ENCODE data around the gene USP21.

The USP21 gene

DNA sequence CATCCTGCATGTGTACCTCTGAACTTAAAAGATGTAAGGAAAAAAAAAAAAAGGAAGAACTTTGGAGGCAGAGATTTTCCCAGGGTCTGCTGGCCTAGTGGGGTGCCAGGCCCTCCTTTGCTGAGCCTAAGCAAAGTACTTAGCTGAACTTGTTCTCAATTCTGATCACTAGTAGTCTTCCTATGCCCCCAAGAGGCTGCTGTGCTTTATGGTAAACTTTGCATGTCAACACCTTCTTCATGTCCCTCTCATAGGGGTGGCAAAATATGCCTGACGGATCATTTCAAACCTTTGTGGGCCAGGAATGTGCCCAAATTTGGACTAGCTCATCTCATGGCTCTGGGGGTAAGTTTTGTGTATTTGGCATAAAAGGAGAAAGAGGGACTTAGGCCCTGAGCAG is 1.4 kb upstream of the USP21 start:
- Histone ChIP-seq H3K9ac (ENCODE audit: low read depth, low read length) (no peak overlapping the region), H3K4me1 (ENCODE audit: insufficient read depth, low read length) (peaks cover 63% of the 10 kb centered on the region), H3K27me3 (ENCODE audit: insufficient read depth, low read length, poor library complexity) (no peaks in the 10 kb centered on the region), H2AFZ (ENCODE audit: low read depth, low read length) (no peak overlapping the region), H3K36me3 (ENCODE audit: insufficient read depth, low read length) (peaks cover 46% of the 10 kb centered on the region), H3K4me3 (ENCODE audit: low read depth in 1 of 2, low read length in 2 of 2) (no peak overlapping the region), H3K79me2 (ENCODE audit: insufficient read depth, low read length) (peaks cover 40% of the 10 kb centered on the region), H3K27ac (ENCODE audit: low read length) (no peak overlapping the region), H3K4me2 (ENCODE audit: insufficient read depth, low read length) (no peak overlapping the region), H3K9me3 (ENCODE audit: insufficient read depth, low read length, severe bottlenecking) (no peaks in the 10 kb centered on the region), H4K20me1 (ENCODE audit: insufficient read depth, low read length) (no peaks in the 10 kb centered on the region)
- ATAC-seq (ENCODE audit: insufficient read depth, low read depth) (no peak), DNase-seq (no peak)
- no peak for TF ChIP-seq EZH2 (IDR thresholded peaks at IDR 0.05; ENCODE audit: borderline replicate concordance, low read depth, low read length, severe bottlenecking)
- TF ChIP-seq, protein P1, sequence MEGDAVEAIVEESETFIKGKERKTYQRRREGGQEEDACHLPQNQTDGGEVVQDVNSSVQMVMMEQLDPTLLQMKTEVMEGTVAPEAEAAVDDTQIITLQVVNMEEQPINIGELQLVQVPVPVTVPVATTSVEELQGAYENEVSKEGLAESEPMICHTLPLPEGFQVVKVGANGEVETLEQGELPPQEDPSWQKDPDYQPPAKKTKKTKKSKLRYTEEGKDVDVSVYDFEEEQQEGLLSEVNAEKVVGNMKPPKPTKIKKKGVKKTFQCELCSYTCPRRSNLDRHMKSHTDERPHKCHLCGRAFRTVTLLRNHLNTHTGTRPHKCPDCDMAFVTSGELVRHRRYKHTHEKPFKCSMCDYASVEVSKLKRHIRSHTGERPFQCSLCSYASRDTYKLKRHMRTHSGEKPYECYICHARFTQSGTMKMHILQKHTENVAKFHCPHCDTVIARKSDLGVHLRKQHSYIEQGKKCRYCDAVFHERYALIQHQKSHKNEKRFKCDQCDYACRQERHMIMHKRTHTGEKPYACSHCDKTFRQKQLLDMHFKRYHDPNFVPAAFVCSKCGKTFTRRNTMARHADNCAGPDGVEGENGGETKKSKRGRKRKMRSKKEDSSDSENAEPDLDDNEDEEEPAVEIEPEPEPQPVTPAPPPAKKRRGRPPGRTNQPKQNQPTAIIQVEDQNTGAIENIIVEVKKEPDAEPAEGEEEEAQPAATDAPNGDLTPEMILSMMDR (IDR thresholded peaks at IDR 0.05; ENCODE audit: borderline replicate concordance, extremely low read depth, low read length, poor library complexity, severe bottlenecking): peak; percentile 13

DNA sequence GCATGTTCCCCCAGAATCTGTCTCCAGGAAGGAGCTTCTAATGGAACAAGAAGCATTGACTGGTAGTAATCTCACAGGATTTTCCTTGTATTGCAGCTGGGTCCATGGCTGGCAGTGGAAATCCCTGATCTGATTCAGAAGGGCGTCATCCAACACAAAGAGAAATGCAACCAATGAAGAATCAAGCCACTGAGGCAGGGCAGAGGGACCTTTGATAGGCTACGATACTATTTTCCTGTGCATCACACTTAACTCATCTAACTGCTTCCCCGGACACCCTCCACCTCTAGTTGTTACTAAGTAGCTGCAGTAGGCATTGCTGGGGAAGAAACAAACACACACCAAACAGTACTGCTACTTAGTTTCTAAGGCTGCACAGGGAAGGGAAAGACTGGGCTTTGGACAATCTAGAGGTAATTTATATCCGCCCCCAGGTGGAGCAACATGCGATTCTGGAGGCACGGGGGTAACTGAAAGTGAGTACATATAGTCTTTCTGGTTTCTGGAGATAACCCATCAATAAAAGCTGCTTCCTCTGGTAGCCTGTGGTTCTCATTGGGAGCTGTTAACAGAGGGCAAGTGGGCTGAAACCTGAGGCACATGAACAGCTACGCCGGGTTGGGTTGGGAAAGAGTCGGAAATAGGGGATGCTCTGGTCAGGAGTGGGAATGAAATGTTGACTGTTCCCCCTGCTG is 837 bp upstream of the USP21 start:
- Histone ChIP-seq H3K4me1 (ENCODE audit: insufficient read depth, low read length) (peaks cover 62% of the 10 kb centered on the region), H3K27ac (ENCODE audit: low read length) (peak overlapping the region; percentile 79), H3K36me3 (ENCODE audit: insufficient read depth, low read length) (peaks cover 52% of the 10 kb centered on the region), H3K4me2 (ENCODE audit: insufficient read depth, low read length) (peak overlapping the region; percentile 88), H3K9me3 (ENCODE audit: insufficient read depth, low read length, severe bottlenecking) (no peaks in the 10 kb centered on the region), H4K20me1 (ENCODE audit: insufficient read depth, low read length) (no peaks in the 10 kb centered on the region), H3K27me3 (ENCODE audit: insufficient read depth, low read length, poor library complexity) (no peaks in the 10 kb centered on the region), H2AFZ (ENCODE audit: low read depth, low read length) (peak overlapping the region; percentile 95; the same call in 1 of the 2 replicates), H3K9ac (ENCODE audit: low read depth, low read length) (peak overlapping the region; percentile 87), H3K4me3 (ENCODE audit: low read depth in 1 of 2, low read length in 2 of 2) (peak overlapping the region in 1 of 2 experiments; percentile 79; a peak in 2 of 4 replicates), H3K79me2 (ENCODE audit: insufficient read depth, low read length) (peaks cover 40% of the 10 kb centered on the region)
- DNase-seq (no peak), ATAC-seq (ENCODE audit: insufficient read depth, low read depth) (no peak)
- no peak for TF ChIP-seq EZH2 (IDR thresholded peaks at IDR 0.05; ENCODE audit: borderline replicate concordance, low read depth, low read length, severe bottlenecking)
- TF ChIP-seq, protein P1 (IDR thresholded peaks at IDR 0.05; ENCODE audit: borderline replicate concordance, extremely low read depth, low read length, poor library complexity, severe bottlenecking): no peak

DNA sequence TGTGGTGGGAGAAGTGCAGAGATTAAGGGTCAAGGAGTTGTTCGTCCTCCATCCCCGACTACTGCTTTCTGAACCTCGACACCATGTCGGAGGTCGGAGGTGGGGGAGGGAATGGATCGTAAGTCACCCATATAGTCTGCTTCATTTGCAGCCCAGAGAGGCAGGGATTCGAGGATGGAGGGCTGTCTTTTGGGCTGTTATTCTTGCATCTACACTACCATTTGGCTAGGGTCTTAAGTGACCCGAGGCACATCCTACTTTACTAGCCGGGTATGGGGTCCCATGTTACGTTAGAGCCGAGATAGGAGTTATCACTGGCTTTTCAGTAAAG is 578 bp downstream of the USP21 start:
- no peak for ATAC-seq (ENCODE audit: insufficient read depth, low read depth)
- H3K9ac ChIP-seq (ENCODE audit: low read depth, low read length): peak overlapping the region; percentile 87
- H3K27me3 ChIP-seq (ENCODE audit: insufficient read depth, low read length, poor library complexity): no peaks in the 10 kb centered on the region
- TF ChIP-seq EZH2 (IDR thresholded peaks at IDR 0.05; ENCODE audit: borderline replicate concordance, low read depth, low read length, severe bottlenecking): no peak
- TF ChIP-seq, protein P1 (IDR thresholded peaks at IDR 0.05; ENCODE audit: borderline replicate concordance, extremely low read depth, low read length, poor library complexity, severe bottlenecking): no peak
- H4K20me1 ChIP-seq (ENCODE audit: insufficient read depth, low read length): no peaks in the 10 kb centered on the region
- peaks cover 30% of the 10 kb centered on the region for H3K79me2 ChIP-seq (ENCODE audit: insufficient read depth, low read length)
- no peak for DNase-seq
- H3K9me3 ChIP-seq (ENCODE audit: insufficient read depth, low read length, severe bottlenecking): no peaks in the 10 kb centered on the region
- peak overlapping the region; percentile 79 for H3K27ac ChIP-seq (ENCODE audit: low read length)
- peak overlapping the region; percentile 60 to 79; a peak in 3 of 4 replicates for H3K4me3 ChIP-seq (ENCODE audit: low read depth in 1 of 2, low read length in 2 of 2)
- H3K4me2 ChIP-seq (ENCODE audit: insufficient read depth, low read length): peak overlapping the region; percentile 88
- H3K4me1 ChIP-seq (ENCODE audit: insufficient read depth, low read length): peaks cover 69% of the 10 kb centered on the region
- H2AFZ ChIP-seq (ENCODE audit: low read depth, low read length): peak overlapping the region; percentile 75
- peaks cover 65% of the 10 kb centered on the region for H3K36me3 ChIP-seq (ENCODE audit: insufficient read depth, low read length)
